GM03348 (cell line): ENCODE measurements around the gene DBH.

Source experiments
- DNase-seq: peaks from one replicate; pipeline ENCODE4 v3.0.0; 2012; ENCODE audit warnings: low spot score

DBH gene

DNA sequence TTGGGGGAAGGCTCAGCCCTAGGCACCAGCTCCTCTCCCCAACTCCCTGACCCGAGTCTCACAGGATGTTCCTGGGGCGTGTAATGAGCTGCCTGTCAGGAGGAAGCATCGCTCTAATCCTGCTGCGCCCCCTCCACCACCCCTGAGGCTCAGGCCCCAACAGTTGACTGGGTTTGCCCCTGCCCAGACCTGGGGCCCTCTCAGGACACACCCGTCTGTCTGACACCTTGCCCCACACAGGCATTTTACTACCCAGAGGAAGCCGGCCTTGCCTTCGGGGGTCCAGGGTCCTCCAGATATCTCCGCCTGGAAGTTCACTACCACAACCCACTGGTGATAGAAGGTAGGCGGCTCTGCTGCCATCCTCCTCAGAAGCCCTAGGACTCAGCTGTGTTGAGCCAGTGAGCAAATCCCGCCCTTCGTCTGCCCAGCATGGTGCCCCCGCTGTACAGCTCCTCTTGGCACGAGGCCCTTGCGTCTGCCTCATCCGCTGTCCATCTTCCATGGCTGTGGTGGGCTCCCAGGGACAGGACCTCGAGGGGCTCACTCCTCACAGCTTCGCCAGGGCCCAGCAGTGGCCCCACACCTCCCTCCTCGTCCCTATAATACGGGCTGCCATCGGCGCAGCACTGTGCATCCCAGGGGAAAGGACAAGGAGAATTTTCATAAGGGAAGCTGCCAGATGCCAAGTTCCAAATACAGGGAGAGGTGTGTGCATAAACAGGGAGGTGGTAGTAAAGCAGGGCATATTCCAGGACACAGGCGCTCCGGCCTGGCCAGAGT is 8.0 kb downstream of the DBH start:
- no peak for DNase-seq

DNA sequence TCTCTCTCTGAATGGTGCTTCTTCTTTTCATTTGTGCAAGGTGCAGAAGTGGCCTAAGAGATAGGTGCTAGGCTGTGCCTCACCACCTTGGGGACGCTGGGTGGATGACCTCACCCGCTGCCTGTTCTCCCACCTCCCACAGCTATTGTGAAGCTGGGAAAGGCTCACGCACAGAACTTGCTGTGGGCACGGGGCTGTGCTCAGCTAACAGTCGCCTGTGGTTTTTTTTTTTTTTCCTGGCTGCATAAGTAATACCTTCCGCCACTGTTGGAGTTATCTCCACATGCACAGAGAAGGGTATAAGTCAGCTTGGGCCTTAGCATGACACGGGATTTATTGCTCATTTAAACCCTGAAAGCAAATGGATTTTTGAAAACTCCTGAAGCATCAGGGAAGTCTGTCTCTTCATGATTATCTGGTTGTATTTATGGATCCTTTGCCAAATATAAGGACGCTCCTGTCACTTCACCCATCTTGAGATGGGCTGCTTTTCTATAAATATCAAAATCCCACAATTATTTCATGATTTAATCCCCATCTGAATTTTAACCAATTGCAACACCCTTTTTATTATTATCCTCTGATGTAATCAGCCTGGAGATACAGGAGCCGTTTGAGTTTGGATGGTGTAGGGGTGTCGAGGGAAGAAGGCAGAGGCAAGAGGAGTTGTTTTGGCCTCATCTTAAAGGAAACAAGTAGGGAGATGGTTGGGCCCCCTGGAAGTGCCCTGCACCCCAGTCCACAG is 9.0 kb downstream of the DBH start:
- no peak for DNase-seq

DNA sequence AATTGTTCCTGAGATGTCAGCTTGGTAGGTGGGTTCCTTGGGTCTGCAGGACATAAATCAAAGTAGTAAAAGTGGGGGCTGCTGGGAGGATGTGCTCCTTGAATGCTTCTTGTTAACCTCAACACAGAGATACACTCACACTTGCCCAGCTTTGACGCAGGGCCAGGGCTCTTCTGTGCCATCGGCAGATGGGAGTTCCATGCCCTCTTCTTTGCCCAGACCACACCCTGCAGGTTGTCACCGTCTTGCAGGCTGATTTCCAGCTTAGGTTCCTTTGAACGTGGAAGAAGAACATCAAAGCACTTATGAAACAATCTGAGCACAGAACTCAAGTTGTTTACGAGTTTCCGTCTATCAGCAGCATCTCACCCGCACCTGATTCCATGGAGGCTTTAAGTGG is 11.0 kb downstream of the DBH start:
- no peak for DNase-seq

DNA sequence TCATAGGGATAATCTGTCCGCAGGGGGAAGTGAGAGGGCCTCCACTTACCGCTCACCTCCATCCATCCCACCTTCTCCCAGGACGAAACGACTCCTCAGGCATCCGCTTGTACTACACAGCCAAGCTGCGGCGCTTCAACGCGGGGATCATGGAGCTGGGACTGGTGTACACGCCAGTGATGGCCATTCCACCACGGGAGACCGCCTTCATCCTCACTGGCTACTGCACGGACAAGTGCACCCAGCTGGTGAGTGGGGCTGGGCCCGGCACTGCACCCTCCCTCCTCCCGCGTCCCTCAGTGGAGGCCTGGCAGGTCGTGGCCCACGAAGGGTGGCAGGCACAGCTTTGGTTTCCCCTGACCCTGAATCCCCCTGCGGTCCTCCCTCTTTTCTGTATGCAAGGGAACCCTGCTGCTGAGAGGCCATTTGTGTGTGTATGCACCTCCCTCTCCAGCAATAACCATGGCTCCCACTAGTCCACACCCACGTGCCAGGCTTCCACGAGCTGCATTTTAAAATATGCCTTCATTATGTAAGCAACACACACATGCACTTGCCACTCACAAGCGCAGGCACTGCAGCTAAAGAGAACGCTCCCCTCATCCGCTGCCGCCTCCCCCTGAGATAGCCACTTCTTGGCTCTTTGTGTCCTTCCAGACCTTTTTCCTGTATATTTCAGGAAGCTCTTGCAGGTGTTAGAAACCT is 11.8 kb downstream of the DBH start:
- DNase-seq = no peak

DNA sequence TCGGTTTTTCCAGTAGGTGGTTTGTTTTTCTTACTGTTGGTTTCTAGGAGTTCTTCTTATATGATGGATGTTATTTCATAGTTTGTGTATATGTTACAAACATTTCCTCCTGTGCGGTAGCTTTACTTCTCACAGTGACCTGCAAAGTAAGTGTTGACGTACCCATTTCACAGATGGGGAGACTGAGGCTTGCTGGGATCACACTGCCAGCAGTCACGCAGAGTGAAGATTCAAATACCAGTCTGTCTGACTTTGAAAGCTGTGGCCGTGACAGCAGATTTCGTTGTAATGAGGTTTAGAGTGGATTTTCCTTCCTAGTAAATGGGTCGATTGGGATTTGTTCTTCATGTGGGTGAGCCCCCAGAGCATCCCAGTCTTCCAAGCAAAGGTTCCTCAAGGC is 13.0 kb downstream of the DBH start:
- DNase-seq = no peak

DNA sequence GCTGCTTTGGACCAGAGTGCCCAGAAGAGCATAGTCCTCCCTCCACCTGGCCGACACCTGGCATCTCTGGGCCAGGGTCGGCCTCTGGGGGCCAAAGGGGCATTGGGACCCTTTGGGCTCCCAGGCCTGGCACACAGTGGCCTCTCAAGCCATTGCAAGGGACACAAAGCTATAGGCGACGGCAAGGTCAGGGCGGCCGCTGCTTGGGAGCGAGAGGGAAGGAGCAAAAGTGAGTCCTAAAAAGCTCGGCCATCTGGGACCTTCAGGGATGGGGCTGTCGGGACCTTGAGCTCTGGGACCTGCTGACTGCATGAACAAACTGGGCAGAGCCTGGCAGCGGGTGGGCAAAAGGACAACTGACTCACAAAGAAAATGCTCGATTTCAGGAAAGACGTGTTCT is 13.9 kb downstream of the DBH start:
- DNase-seq = no peak

DNA sequence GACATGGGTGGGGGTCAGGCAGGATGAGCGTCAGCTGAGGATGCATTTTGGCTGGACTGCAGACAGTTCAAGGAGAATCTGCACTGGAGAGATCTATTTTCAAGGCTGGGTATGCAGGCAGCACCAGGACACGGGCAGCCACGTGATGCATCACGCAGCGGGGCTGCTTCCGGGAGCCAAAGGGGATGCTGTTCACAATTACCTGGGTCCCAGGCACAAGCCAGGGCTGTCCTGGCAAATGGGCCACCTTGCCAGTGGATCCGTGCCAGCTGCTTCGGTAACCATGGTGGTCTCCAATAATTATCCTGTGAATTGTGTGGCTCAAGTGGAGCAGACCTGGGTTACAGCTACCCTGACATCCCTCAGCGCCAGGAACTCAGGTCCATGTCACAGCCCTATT is 17.5 kb downstream of the DBH start:
- no peak for DNase-seq

DNA sequence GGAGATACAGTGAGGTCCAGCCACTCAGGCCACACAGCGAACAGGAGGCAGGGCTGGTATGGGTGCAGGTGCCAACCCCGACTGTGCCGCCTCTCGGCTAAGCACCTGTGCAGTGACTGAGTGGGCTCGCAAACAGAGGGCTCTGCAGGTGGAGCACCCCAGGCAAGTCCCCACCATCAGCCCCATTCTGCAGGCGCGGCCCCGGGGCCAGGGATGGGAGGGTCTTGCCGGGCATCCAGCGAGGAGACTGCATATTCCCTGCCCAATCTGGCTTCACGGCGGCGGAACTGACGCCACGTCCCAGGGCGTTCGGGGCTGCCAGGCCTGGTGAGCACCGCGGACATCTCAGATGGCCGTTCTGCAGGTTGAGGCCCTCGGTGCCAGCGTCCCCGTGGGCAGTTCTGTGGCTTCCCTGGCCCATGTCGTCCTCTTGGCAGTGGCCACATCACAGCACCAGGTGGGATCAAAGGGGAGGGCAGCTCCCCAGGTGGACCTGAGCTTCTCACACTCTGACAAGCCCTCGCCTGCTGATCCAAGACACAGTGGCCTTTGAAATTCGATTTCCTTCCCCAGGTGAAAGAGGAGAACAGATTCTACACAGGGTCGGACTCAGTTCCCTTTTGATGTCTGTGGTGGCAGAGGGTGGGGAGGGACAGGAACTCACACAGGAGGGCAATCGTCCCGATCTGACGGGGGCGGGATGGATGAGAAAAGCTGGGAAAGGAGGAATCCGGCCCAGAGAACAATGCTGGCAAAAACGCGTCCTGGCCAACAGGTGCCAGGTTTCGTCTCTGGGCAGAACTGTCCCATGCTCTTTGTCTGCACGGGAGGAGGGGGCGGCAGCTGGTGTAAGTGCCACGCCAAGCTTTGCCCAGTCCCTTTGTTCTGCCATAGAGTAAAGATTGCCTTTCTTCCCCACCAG is 18.8 kb downstream of the DBH start:
- no peak for DNase-seq

DNA sequence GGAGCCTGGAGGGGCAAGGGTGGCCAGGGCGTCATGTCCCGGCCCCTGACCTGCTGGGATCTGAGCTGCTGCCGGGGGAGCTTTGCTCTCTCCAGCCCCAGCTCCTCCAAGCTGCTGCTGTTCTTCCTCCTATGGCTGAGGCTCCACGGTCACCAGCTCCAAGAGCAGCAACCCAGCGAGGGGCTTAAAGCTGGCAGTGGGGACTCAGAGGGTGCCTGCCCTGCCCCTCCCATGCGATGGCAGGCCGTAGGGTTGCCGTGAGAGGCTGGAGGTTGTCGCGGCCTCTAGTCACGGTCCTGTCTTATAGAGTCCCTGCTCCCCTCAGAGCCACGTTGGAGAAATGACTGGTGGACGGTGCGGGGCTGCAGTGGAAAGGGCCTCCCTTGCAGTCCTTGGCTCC is 19.5 kb downstream of the DBH start:
- no peak for DNase-seq

DNA sequence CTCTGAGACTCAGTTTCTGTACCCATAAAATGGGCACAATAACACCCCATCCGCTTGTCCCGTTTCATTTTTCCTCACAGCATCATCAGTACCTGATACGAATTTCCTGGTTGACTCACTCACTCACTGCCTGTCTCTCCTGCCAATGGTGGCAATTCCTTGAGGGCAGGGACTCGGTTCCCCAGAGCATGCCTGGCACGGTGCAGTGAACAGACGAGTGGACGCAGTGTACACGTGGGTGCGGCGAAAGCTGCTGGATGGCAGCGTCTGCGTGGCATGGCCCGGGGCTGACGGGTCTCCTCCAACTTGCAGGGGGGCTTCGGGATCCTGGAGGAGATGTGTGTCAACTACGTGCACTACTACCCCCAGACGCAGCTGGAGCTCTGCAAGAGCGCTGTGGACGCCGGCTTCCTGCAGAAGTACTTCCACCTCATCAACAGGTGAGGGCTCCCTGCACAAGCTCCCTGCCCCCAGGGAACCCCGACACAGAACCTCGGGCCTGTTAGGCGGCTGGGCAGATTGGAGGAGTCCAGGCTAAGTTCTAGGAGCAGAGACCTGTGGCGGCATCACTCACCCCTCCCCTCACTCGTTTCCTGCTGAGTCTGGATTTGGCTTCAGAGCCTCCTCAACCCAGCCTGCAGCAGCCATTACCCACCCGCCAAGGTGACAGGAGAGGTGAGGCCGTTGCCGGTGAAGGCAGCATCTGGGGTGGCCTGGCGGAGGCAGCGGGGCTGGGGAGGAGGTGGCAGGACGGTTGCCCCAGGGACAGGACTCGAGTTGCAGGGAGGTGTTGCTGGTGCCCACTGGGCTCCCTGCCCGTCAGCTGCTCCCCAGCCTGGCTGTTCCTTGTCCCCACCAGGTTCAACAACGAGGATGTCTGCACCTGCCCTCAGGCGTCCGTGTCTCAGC is 20.3 kb downstream of the DBH start:
- no peak for DNase-seq

DNA sequence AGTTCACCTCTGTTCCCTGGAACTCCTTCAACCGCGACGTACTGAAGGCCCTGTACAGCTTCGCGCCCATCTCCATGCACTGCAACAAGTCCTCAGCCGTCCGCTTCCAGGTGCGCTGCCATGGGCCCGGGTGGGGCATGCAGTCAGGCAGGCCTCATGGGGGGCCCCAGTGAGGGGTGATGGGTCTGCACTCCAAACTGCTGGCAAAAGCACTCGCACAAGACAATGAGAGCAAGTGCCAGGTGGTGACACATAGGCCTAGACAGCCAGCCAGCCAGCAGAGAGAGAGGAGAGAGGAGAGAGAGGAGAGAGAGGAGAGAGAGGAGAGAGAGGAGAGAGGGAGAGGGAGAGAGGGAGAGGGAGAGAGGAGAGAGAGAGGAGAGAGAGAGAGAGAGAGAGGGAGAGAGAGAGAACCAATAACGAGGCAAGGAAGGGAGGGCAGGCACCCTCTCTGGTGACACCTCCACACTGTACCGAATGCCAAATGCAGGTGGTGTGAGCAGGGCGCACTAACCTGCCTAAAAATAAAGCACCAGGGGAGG is 21.0 kb downstream of the DBH start:
- no peak for DNase-seq

DNA sequence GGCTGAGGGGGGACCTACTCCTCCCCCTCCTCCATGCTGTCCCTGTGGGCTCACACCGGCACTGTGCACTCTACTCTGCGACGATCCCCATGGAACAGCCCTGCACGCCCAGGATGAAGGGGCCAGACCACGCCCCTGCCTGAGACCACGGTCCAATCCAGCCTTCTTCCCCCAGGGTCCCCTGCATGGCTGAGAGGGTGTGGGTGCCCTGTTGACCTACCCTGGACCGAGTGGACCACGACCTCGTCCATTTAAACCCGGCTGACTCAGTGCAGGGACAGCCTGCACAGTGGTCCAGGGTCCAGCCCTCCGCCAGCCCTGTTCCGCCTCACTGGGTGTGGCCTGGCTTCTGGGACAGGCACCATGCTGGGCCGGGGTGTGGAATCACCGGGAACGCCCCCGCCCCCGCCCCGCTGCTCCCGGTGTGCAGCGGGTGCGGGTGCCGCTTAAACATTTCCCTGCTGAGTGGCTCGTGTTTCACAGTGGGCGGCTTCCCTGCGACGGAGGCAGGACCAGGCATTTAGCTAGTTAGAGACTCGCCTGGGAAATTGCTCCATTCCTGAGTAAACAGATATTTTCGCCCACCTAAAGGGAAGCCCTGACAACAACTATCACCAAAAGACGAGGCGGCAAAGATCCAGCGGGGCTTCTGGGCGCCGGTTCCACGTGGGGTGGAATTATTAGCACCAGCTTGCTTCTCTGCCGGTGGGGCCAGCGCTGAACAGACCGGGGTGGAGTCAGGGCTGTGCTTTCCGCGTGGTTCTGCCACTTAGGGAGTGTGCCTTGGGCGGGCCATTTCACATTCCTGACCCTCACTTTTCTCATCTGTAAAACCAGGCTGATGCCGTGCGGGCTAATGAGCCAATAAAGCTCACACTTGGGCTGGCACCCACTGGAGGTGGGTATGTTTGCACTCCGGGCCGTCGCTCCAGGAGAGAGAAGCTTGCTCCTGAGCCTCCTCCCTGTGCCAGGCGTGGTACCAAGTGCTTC is 22.6 kb downstream of the DBH start:
- DNase-seq = peak; percentile 75

DNA sequence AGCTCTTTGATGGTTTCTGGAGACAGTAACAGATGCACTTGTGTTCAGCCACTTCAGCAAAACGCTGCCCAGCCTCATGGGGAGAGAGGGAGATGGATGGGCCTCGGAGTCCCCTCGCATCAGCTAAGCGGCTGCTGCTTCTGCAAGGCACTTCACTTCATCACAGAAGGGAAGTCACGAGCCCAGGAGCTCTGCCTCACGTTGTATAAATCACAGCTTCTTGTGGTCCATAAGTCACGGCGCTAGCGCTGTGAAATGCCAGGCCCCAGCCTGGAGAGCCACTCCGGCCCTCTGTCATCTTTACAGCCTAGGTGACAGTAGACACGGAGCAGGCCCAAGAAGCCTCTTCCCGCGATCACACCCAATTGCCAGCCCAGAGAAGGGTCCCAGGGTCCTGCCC is 23.4 kb downstream of the DBH start:
- DNase-seq = no peak

DNA sequence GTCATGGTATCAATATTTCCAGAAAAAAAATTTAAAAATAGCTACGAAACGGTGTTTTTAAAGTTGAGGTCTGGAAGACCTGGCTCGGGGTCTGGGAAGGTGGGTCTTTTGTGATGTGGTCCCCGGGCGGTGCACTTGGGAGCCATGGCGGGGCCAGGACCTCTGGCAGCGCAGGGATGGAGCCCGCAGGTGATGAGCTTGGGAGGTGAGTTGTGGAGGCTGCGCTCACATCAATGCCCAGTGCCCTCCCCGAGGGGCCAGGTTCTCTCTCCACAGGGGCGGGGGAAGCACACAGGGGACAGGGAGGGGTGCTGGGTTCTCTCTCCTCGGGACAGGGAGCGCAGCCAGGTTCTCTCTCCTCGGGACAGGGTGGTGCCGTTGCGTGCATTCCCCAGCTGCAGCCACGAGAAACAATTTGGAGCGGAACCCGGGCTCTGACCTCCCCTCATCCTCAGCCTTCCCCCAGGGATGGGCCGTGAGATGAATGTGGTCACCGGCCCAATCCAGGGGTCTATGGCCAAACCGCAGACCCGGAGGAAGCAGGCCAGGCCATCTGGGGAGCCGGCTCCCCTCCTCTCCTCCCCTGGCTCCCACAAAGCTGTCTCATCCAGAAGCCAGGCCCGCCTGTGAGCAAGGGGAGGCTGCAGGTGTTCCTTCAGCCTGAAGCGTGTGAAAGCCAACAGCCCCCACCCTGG is 25.8 kb downstream of the DBH start:
- no peak for DNase-seq

DNA sequence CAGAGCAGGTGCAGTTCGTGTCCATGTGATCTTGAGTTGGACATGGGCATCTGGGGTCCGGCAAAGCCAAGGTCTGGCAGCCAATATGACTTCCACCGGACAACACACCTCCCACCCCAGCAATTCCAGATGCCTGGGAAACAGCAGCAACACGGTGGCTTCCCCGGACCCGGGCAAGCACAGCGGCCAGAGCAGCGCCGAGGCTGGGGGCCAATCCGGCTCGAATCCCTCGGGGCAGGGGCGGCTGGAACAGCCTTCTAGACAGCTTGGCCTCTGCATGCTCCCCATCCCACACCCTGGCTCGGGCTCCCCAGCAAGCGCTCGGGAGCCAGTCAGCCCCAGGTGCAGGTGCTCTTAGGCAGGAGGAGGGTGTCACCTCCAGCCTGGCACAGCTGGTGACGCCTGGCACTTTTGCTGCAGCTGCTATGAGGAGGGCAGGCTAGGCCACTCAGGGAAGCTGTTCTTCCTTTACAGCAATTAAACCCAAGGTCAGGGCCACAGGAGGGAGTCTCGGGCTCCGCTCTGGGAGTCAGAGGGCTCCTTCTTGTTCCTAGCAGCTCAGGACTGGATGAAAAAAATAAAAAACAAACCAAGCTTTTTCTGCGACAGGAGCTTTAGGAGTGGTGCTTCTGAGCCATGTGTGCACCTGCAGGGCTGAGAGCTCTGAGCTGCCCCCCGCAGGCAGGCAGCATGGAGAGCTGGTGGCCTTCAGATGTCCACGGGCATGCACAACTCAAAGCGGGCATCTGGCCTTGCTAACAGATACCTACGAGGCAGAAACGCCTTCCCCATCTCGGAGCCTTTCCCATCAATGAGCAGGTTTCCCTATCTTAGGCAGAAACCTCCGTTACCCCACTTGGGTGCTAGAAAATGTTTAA is 28.2 kb downstream of the DBH start:
- no peak for DNase-seq

DNA sequence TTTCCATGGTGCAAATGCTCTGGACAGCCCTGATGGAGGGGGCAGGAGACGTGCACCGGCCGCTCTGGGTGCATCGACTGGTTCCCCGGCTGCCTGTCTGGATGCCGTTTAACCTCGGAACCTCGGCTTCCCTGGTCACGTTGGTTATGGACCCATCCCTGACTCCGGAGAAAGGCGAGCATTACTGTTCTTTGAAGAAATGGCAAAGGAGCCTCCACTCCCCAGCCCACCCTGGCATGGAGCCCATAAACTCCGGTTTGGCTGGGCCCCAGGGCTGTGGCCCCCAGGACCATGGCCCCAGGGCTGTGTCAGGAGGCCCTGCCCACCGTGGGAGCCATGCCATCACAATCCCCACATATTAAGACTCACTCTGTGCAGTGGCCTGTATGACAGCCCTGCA is 28.9 kb downstream of the DBH start:
- DNase-seq = no peak

DNA sequence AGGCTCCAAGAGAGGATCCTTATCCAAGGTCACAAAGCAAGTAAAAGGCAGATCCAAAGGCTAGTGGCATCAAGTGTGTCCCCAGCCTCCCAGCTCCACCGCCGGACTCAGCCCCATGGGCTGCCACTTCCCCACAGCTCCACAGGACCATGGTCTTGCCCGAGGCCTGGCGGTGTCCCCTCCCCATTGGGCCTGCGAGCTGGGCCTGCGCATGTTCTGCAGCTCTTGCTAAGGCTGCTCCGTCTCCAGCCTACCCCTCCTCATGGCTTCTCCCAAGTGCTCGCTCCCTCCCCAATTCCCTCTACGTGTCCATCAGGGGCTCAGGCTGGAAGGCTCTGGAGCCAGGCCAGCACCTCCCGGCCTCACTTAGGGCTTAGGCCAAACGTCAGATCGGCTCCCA is 29.4 kb downstream of the DBH start:
- no peak for DNase-seq

DNA sequence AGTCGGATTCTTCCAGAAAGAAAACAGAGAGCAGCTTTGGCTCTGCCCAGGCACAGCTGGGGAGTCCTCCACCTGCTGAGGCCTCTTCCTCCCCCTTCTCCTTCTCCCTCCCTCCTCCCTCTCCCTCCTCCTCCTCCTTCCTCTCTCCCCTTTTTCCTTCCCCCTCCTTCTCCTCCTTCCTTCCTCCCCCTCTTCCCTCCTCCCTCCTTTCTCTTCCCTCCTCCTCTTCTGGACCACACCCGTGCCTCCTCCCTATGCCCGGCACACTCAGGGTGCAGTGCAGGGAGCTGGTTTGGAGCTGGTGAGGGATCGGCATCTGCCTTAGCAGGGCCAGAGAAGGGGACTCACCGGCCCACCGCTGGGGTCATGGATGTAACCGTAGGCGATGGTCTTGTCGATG is 30.2 kb downstream of the DBH start:
- DNase-seq = no peak
